Measurements from ENCODE around the gene TGFB2.

- TF ChIP-seq POLR2A (IDR thresholded peaks at IDR 0.05) (no peak), EP300 (IDR thresholded peaks at IDR 0.05) (no peak), POLR2AphosphoS5 (IDR thresholded peaks at IDR 0.05) (no peak)
- TF ChIP-seq, protein P1, sequence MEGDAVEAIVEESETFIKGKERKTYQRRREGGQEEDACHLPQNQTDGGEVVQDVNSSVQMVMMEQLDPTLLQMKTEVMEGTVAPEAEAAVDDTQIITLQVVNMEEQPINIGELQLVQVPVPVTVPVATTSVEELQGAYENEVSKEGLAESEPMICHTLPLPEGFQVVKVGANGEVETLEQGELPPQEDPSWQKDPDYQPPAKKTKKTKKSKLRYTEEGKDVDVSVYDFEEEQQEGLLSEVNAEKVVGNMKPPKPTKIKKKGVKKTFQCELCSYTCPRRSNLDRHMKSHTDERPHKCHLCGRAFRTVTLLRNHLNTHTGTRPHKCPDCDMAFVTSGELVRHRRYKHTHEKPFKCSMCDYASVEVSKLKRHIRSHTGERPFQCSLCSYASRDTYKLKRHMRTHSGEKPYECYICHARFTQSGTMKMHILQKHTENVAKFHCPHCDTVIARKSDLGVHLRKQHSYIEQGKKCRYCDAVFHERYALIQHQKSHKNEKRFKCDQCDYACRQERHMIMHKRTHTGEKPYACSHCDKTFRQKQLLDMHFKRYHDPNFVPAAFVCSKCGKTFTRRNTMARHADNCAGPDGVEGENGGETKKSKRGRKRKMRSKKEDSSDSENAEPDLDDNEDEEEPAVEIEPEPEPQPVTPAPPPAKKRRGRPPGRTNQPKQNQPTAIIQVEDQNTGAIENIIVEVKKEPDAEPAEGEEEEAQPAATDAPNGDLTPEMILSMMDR (IDR thresholded peaks at IDR 0.05) = no peak
Observed at GRCh38 chr1:218384581-218384993, 39.5 kb downstream of the TGFB2 start.

Measured in stomach (tissue), 4 donors.